Activated CD4-positive, alpha-beta T cell treated with anti-CD3 and anti-CD28 coated beads for 36 hours (primary cell): ENCODE results near the gene DMAC2. TPM values are rescaled to one million over a fixed set of nuclear protein-coding genes. Genes with fewer than 3 reads are reported as not detected.
A peak's percentile ranks its signal among the peaks of the same experiment; 100 is the strongest.
"Not testable (repeated sequence)": the region's sequence is repeated elsewhere in the genome, so short reads cannot be mapped to it uniquely, and the experiment has no call there.

Experiments
- ATAC-seq: fragments of 200-7000 bp; cut with Tn5 transposase; one replicate; pipeline ENCODE4 v1.10.0; 2021; ENCODE audit warnings: mild to moderate bottlenecking, moderate library complexity
- CTCF ChIA-PET: fragments of 350-600 bp; sonication (Branson Sonifier 250); formaldehyde crosslinking; loops from one replicate; lab custom pipeline; 2021; ENCODE audit warnings: antibody characterized with exemption; lab: Charles Lee
- POLR2A ChIA-PET: fragments of 350-600 bp; sonication (Branson Sonifier 250); formaldehyde crosslinking; loops from one replicate; lab custom pipeline; 2021; ENCODE audit warnings: antibody characterized with exemption, inconsistent platforms; lab: Charles Lee
- DNase-seq: peaks from one replicate; pipeline ENCODE4 v3.0.0-alpha.2; 2020
- H3K27ac Mint-ChIP-seq: one replicate; pipeline ENCODE4 v1.8.0; 2021; ENCODE audit warnings: mixed read lengths
- H3K27me3 Mint-ChIP-seq: one replicate; pipeline ENCODE4 v1.8.0; 2021; ENCODE audit warnings: mixed read lengths
- H3K36me3 Mint-ChIP-seq: one replicate; pipeline ENCODE4 v1.8.0; 2021; ENCODE audit warnings: low read depth, mixed read lengths
- H3K4me1 Mint-ChIP-seq: one replicate; pipeline ENCODE4 v1.8.0; 2021; ENCODE audit warnings: mixed read lengths
- H3K4me3 Mint-ChIP-seq: one replicate; pipeline ENCODE4 v1.8.0; 2021; ENCODE audit warnings: mild to moderate bottlenecking, moderate library complexity, mixed read lengths
- H3K9me3 Mint-ChIP-seq: one replicate; pipeline ENCODE4 v1.8.0; 2021; ENCODE audit warnings: low read depth, mixed read lengths
- intact Hi-C, 2 experiments: fragments of 100-400 bp; cut with DNase I in 1 of 2; cut with micrococcal nuclease in 1 of 2; formaldehyde crosslinking; loops; one replicate each; pipeline versions ENCODE4 v1.14.2 to v1.15.1; 2022 to 2024; cut with DNase I, micrococcal nuclease
- total RNA-seq, 2 experiments: library from RNA; stranded (reverse); gene quantifications; one replicate each; pipeline ENCODE4 v1.2.3, GENCODE V29; 2021

The DMAC2 gene
- total RNA-seq, 2 experiments from 2014 or later, result 52.5 to 66.3 TPM

DNA sequence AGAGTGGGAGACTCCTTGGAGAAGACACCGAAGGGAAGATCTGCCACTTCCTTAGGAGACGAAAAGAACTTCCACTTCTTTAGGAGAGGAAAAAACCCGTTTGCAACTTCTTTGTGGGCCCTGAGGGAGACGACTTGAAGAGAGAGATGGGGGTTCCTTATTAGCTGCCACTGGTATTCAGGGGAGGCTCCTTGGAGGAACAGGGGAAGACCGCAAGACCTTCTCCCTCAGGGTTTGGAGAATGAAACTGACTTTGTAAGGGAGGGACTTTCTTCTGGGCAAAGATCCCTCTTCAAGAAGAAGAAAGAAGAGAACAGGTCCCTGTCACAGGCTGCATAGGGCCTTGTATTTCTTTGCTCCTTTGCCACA lies 41.7 kb downstream of the DMAC2 start:
- Mint-ChIP-seq H3K9me3 (no peaks in the 10 kb centered on the region), H3K4me3 (peak overlapping the region; percentile 97), H3K36me3 (peaks cover 8% of the 10 kb centered on the region), H3K27me3 (no peaks in the 10 kb centered on the region), H3K27ac (peak overlapping the region; percentile 97), H3K4me1 (peaks cover 31% of the 10 kb centered on the region)
- ChIA-PET POLR2A (interaction anchor here (1.2 kb wide), 1 partner anchor 41 kb away, joined by 5 read pairs; the partner anchor contains the start of gene DMAC2), CTCF (interaction anchor here (0.7 to 1.5 kb wide), 3 partner anchors 34 to 165 kb away, joined by 3 to 4 read pairs (median 4); partner anchors contain the start of genes B9D2 and DMAC2)
- no peak for DNase-seq
- intact Hi-C loops, result loop anchor here in 1 of 2 experiments (5.0 kb wide), 3 partner anchors 134 to 1111 kb away; partner anchors contain the start of genes AKT2 and SERTAD3
- ATAC-seq, result no peak

DNA sequence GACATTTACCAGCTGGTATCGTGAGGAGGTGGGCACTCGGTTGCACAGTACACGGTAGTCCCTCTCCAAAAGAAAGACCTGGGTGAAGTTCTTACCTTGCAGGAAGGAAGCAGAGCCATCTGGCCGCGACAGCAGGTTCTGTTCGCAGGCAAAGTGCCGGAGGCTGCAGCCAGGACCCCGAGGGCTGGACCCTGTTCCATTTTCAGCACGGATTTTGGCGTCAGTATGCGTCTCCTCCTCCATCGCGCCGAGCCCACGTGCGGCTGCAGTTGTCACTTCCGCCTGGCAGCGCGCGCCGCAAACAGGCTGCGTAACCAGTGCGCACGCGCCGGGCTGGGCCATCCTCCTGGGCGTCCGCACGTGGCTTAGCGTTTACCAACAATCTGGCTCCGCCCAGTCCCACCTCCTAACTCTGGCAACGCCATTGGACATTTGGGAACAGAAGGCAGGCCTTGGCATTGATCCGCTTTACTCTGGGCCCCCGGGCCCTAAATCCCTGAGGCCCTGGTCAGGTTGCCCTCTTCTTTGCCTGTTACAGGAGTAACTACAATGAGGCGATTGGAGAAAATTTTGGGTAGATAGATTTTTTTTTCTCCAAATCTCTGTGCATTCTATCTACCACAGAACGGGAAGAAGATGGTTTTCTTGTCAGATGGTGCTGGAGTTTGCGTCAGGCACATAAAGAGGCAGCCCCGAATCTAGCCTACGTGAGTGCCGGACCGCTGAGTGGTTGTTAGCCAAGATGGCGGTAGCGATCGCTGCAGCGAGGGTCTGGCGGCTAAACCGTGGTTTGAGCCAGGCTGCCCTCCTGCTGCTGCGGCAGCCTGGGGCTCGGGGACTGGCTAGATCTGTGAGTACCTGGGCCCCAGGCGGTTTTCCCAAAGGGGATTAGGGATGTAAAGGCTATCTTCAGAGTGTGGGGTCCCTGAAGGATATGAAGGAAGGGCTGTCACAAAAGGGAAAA lies 42.3 kb downstream of the DMAC2 start, which contains the start of the genes BCKDHA and EXOSC5:
TSS of gene BCKDHA (plus strand) at position 733 of the 964 bp plus-strand sequence. CDS start at position 743, 10 bp downstream.
TSS of gene EXOSC5 (minus strand) at position 274 of the 964 bp plus-strand sequence. CDS start at position 243, 31 bp downstream.
- no peaks in the 10 kb centered on the region for H3K27me3 Mint-ChIP-seq
- H3K36me3 Mint-ChIP-seq, result peaks cover 8% of the 10 kb centered on the region
- ATAC-seq, result peak; percentile 100
- H3K4me3 Mint-ChIP-seq, result peak within 1 kb of the TSS; percentile 97
- peak; percentile 99 for DNase-seq
- intact Hi-C loops, result loop anchor here (1.0 to 5.0 kb wide), 16 partner anchors 33 to 1110 kb away; partner anchors contain the start of genes B9D2 (in 2 of the 2), DMAC2 (in 2 of the 2), HNRNPUL1 (in 2 of the 2) and ACTMAP (in 1 of the 2)
- peak within 1 kb of the TSS; percentile 97 for H3K27ac Mint-ChIP-seq
- POLR2A ChIA-PET, result no interaction called here
- CTCF ChIA-PET, result interaction anchor here (1.5 kb wide), 1 partner anchor 43 kb away, joined by 4 read pairs; the partner anchor contains the start of gene DMAC2
- H3K4me1 Mint-ChIP-seq, result peaks cover 31% of the 10 kb centered on the region
- H3K9me3 Mint-ChIP-seq, result no peaks in the 10 kb centered on the region

DNA sequence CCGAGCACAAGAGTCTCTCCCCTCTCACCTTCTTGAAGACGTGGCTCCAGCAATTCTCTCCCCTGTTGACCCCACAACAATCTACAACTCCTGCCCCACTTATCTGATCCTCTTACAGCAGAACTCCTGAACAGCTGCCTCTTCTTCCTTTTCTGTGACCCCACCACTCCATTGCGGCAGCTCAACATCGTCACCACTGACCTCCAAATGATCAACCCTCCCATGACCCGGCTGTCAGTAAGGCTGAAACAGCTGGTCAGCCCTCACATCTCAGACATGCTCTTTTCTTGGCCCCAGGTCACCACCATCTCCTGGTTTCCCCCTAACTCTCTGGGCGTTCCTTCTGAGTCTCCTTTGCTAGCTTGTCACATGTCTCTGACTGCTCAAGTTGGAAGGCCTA lies 44.4 kb downstream of the DMAC2 start:
- ATAC-seq (no peak), DNase-seq (no peak)
- Mint-ChIP-seq H3K36me3 (peaks cover 15% of the 10 kb centered on the region), H3K27me3 (no peaks in the 10 kb centered on the region), H3K4me3 (peak overlapping the region; percentile 97), H3K27ac (peak overlapping the region; percentile 2), H3K4me1 (peaks cover 27% of the 10 kb centered on the region), H3K9me3 (no peaks in the 10 kb centered on the region)
- ChIA-PET CTCF (no interaction called here), POLR2A (no interaction called here)
- intact Hi-C loops, result loop anchor here in 1 of 2 experiments (5.0 kb wide), 3 partner anchors 137 to 1108 kb away; partner anchors contain the start of genes AKT2 and SERTAD3

GRCh38 chr19:41392775-41393174 lies 46.9 kb downstream of the DMAC2 start:
- H3K27ac Mint-ChIP-seq, result no peak overlapping the region
- intact Hi-C loops, result no loop called here
- no peaks in the 10 kb centered on the region for H3K27me3 Mint-ChIP-seq
- ATAC-seq (no peak), DNase-seq (no peak)
- peaks cover 23% of the 10 kb centered on the region for H3K36me3 Mint-ChIP-seq
- no peak overlapping the region for H3K4me3 Mint-ChIP-seq
- CTCF ChIA-PET, result no interaction called here
- H3K9me3 Mint-ChIP-seq, result no peaks in the 10 kb centered on the region
- H3K4me1 Mint-ChIP-seq, result peaks cover 12% of the 10 kb centered on the region
- POLR2A ChIA-PET, result no interaction called here

DNA sequence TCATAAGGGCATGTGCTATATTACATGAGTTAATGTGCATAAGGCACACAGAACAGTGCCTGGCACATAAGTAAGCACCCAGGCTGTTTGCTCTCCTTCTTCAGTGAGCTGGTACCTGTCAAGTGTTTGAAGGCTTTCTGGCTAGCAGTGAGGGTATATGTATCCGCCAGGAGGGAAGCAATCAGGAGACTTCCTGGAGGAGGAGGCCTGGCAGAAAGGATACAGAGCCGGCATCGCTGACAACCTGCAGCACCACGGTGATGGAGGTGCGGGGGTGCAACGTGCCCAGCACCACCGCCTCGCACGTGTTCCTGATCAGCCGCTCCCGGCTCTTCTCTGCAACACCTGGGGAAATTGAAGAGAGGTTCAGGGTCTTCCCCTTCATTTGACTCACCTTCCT lies 48.1 kb downstream of the DMAC2 start:
- Mint-ChIP-seq H3K4me3 (no peak overlapping the region), H3K36me3 (peaks cover 25% of the 10 kb centered on the region), H3K27ac (no peak overlapping the region), H3K27me3 (no peaks in the 10 kb centered on the region), H3K9me3 (no peaks in the 10 kb centered on the region), H3K4me1 (peaks cover 12% of the 10 kb centered on the region)
- CTCF ChIA-PET, result no interaction called here
- intact Hi-C loops, result no loop called here
- no peak for ATAC-seq
- POLR2A ChIA-PET, result no interaction called here
- no peak for DNase-seq

DNA sequence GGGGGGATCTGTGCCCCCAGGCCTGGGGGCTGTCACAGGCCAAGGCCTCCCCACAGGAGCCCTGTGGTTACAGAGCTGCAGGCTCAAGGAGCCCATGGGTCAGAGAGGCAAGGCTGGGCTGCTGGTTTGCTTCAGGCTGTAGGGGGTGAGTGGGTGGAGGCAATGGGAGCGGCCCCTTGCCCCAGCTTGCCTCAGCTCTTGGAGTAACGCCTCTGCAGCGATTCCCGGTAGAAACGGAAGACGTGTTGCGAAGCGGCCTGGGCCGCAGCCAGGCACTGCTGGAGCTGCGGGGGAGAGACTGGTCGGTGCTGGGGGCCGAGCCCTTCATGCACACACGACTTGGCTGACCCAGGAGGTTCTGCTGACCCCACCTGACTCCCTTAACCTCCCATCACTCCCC lies 53.3 kb downstream of the DMAC2 start:
- intact Hi-C loops, result no loop called here
- CTCF ChIA-PET, result interaction anchor here (0.6 to 0.7 kb wide), 2 partner anchors 161 to 211 kb away, joined by 3 read pairs; no protein-coding TSS in a partner anchor
- DNase-seq (no peak), ATAC-seq (no peak)
- H3K4me1 Mint-ChIP-seq, result no peaks in the 10 kb centered on the region
- POLR2A ChIA-PET, result no interaction called here
- no peak overlapping the region for H3K4me3 Mint-ChIP-seq
- H3K36me3 Mint-ChIP-seq, result peaks cover 23% of the 10 kb centered on the region
- H3K27ac Mint-ChIP-seq, result no peak overlapping the region
- no peaks in the 10 kb centered on the region for H3K27me3 Mint-ChIP-seq
- H3K9me3 Mint-ChIP-seq, result no peaks in the 10 kb centered on the region

DNA sequence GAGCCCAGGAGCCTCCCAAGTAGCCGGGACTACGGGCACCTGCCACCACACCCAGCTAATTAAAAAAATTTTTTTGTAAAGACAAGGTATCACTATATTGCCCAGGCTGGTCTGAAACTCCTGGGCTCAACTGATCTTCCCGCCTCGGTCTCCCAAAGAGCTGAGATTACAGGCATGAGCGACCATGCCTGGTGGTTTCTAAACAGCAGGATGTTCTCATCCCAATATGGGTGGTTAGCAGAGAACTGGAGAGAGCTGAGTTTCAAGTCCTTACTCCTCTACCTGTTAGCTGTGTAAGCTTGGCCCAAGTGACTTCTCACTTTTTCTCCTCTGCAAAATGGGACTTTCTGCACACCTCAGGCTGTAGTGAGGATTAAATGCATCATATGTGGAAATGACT lies 55.4 kb downstream of the DMAC2 start:
- Mint-ChIP-seq H3K9me3 (no peaks in the 10 kb centered on the region), H3K27ac (no peak overlapping the region), H3K36me3 (peaks cover 16% of the 10 kb centered on the region), H3K4me1 (no peaks in the 10 kb centered on the region), H3K4me3 (no peak overlapping the region), H3K27me3 (no peaks in the 10 kb centered on the region)
- POLR2A ChIA-PET, result interaction anchor here (0.7 kb wide), 2 partner anchors 9 to 90 kb away, joined by 4 to 5 read pairs; no protein-coding TSS in a partner anchor
- DNase-seq, result no peak
- intact Hi-C loops, result no loop called here
- CTCF ChIA-PET, result interaction anchor here (0.6 kb wide), 1 partner anchor 55 kb away, joined by 3 read pairs; the partner anchor contains the start of gene DMAC2
- peak; percentile 9 for ATAC-seq

DNA sequence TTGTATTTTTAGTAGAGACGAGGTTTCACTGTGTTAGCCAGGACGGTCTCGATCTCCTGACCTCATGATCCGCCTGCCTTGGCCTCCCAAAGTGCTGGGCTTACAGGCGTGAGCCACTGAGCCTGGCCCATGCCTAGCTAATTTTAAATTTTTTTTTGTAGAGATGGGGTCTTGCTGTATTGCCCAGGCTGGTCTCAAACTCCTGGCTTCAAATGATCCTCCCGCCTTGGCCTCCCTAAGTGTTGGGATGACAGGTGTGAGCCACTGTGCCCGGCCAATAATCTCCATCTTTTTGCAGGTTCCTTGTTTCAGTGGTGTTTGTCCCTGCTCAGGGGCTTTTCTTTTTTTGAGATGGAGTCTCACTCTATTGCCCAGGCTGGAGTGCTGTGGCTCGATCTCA lies 58.2 kb downstream of the DMAC2 start:
- intact Hi-C loops, ATAC-seq, H3K27me3 Mint-ChIP-seq, H3K36me3 Mint-ChIP-seq, H3K27ac Mint-ChIP-seq, H3K4me3 Mint-ChIP-seq, H3K9me3 Mint-ChIP-seq, DNase-seq: not testable (repeated sequence)
- CTCF ChIA-PET, result interaction anchor here (0.7 to 1.2 kb wide), 3 partner anchors 16 to 90 kb away, joined by 3 to 4 read pairs (median 3); partner anchors contain the start of gene B9D2
- H3K4me1 Mint-ChIP-seq, result peaks cover 10% of the 10 kb centered on the region
- POLR2A ChIA-PET, result interaction anchor here (0.6 kb wide), 2 partner anchors 45 to 92 kb away, joined by 3 to 6 read pairs; no protein-coding TSS in a partner anchor

Other genes starting within 250 kb of the DMAC2 start
- under 1 TPM; 0.46 to 0.84 TPM for gene CYP2S1, start 246.7 kb downstream of the DMAC2 start, total RNA-seq
- under 1 TPM; 0.28 to 0.50 TPM for gene AXL, start 220.7 kb downstream of the DMAC2 start, total RNA-seq
- gene HNRNPUL1, start 175.5 kb downstream of the DMAC2 start, total RNA-seq, result 100 to 1,000 TPM; 263 to 312 TPM
- gene CCDC97, start 129.7 kb downstream of the DMAC2 start, total RNA-seq, result 10 to 100 TPM; 21.2 to 21.4 TPM
- 10 to 100 TPM; 86.2 to 99.0 TPM for gene TGFB1, start 86.0 kb downstream of the DMAC2 start, total RNA-seq
- 1 to 10 TPM; 4.0 to 5.2 TPM for gene B9D2, start 75.8 kb downstream of the DMAC2 start, total RNA-seq
- gene TMEM91, start 63.4 kb downstream of the DMAC2 start, total RNA-seq, result 1 to 10 TPM; 3.0 to 4.0 TPM
- gene EXOSC5, start 42.6 kb downstream of the DMAC2 start, total RNA-seq, result 10 to 100 TPM; 32.7 to 47.8 TPM
- gene BCKDHA, start 42.1 kb downstream of the DMAC2 start, total RNA-seq, result 10 to 100 TPM; 14.5 to 25.4 TPM
- under 1 TPM in 1 of 2 experiments, not detected in 1; 0.41 TPM for gene B3GNT8, start 12.5 kb downstream of the DMAC2 start, total RNA-seq
- gene ERICH4, start 3.2 kb upstream of the DMAC2 start, total RNA-seq, result not detected
- gene CEACAM21, start 136.3 kb upstream of the DMAC2 start, total RNA-seq, result 10 to 100 TPM; 22.1 to 27.6 TPM
- not detected for gene CEACAM4, start 187.2 kb upstream of the DMAC2 start, total RNA-seq
- gene CEACAM7, start 248.4 kb upstream of the DMAC2 start, total RNA-seq, result not detected